Measurements from ENCODE around the gene RABGAP1L. TPM values are rescaled to one million over a fixed set of nuclear protein-coding genes. Genes with fewer than 3 reads are reported as not detected.

The RABGAP1L gene
- total and polyA plus RNA-seq, 2 donors (not counting 3 experiments of a cell fraction or from before 2014, with no cell fraction given): 6.4 to 22.2 TPM

- H3K9me3 ChIP-seq (replicated peaks; ENCODE audit: control insufficient read depth, insufficient read depth, low read length): no peaks in the 10 kb centered on the region
- H4K20me1 ChIP-seq (replicated peaks; ENCODE audit: control insufficient read depth, extremely low read depth, insufficient read depth, low read length): no peaks in the 10 kb centered on the region
- peaks cover 4% of the 10 kb centered on the region for H3K4me1 ChIP-seq (ENCODE audit: control insufficient read depth, extremely low read depth, insufficient read depth, low read length)
- POLR2A ChIA-PET: no interaction called here
- no peaks in the 10 kb centered on the region for H3K36me3 ChIP-seq (ENCODE audit: control insufficient read depth in 2 of 2, extremely low read depth in 1 of 2, insufficient read depth in 2 of 2, low read length in 2 of 2)
- no peaks in the 10 kb centered on the region for H3K9me1 ChIP-seq (replicated peaks; ENCODE audit: control insufficient read depth, extremely low read depth, insufficient read depth, low read length)
- no peaks in the 10 kb centered on the region for H3K27me3 ChIP-seq (ENCODE audit: control insufficient read depth in 2 of 2, insufficient read depth in 2 of 2, low read length in 2 of 2)
- H3K79me2 ChIP-seq (ENCODE audit: control insufficient read depth, insufficient read depth, low read length): no peaks in the 10 kb centered on the region
- intact Hi-C loops (cut with micrococcal nuclease): no loop called here
- no peak overlapping the region for H3K4me2 ChIP-seq (ENCODE audit: insufficient read depth, low read length)
- no peak overlapping the region for H3K27ac ChIP-seq (ENCODE audit: insufficient read depth, low read depth, low read length)
- BruUV-seq (replicated peaks): no TSS peak
- DNase-seq (ENCODE audit: low read depth, low spot score) (no peak), FAIRE-seq (no peak)
- no peak overlapping the region for H3K9ac ChIP-seq (replicated peaks; ENCODE audit: extremely low read depth, insufficient read depth, low read length)
- H2AFZ ChIP-seq (ENCODE audit: low read depth, low read length): no peak overlapping the region
- TF ChIP-seq POLR2A (IDR thresholded peaks at IDR 0.05; ENCODE audit: low read depth, low read length): no peak
- TF ChIP-seq MYC (IDR thresholded peaks at IDR 0.05; ENCODE audit: low read depth, low read length): no peak
- TF ChIP-seq CTCF (IDR thresholded peaks at IDR 0.05; ENCODE audit: extremely low read depth in 1 of 2, insufficient read depth in 1 of 2, low read depth in 1 of 2, low read length in 2 of 2): no peak
- no peak for TF ChIP-seq GATA2 (IDR thresholded peaks at IDR 0.05; ENCODE audit: insufficient read depth, insufficient read length, low read depth, low read length)
- no peak for TF ChIP-seq POLR2AphosphoS5 (IDR thresholded peaks at IDR 0.05; ENCODE audit: insufficient read depth, low read depth, low read length)
- no peak for TF ChIP-seq FOS (IDR thresholded peaks at IDR 0.05; ENCODE audit: borderline replicate concordance, insufficient read depth, low read length)
- TF ChIP-seq JUN (IDR thresholded peaks at IDR 0.05; ENCODE audit: borderline replicate concordance, insufficient read depth, insufficient read length, low read depth): no peak
- TF ChIP-seq MAX (IDR thresholded peaks at IDR 0.05; ENCODE audit: insufficient read depth, insufficient read length): no peak
- TF ChIP-seq EZH2 (IDR thresholded peaks at IDR 0.05; ENCODE audit: borderline replicate concordance, low read depth, low read length, severe bottlenecking): no peak
- CTCF ChIA-PET: interaction anchor here (1.5 kb wide), 1 partner anchor 34 kb away, joined by 4 read pairs; no protein-coding TSS in a partner anchor
- H3K4me3 ChIP-seq (replicated peaks in 1 of 3; ENCODE audit: insufficient read depth in 1 of 3, low read depth in 1 of 3, low read length in 3 of 3): no peak overlapping the region
- dilution Hi-C loops (cut with MboI; ENCODE audit: extremely low pct_ligation_motif_present, low sequenced_read_pairs): no loop called here
Observed at GRCh38 chr1:174296309-174296708, 137.0 kb downstream of the RABGAP1L start.

Data from endothelial cell of umbilical vein (primary cell).